ENCODE results near the gene ATP6V1B1. TPM values are rescaled to one million over a fixed set of nuclear protein-coding genes. Genes with fewer than 3 reads are reported as not detected.

Gene ATP6V1B1
- total RNA-seq, 2 donors from 2014 or later: not detected

- Histone ChIP-seq H3K4me3 (ENCODE audit: low read length) (peak overlapping the region; percentile 66), H3K4me1 (ENCODE audit: control insufficient read depth, insufficient read depth, low read length) (peaks cover 7% of the 10 kb centered on the region), H3K9me3 (ENCODE audit: control insufficient read depth, low read length) (no peaks in the 10 kb centered on the region), H3K27me3 (ENCODE audit: control insufficient read depth, insufficient read depth, low read length, poor library complexity, severe bottlenecking) (peaks cover 20% of the 10 kb centered on the region), H3K27ac (ENCODE audit: low read depth, low read length) (no peak overlapping the region), H3K36me3 (ENCODE audit: control insufficient read depth, insufficient read depth, low read length) (no peaks in the 10 kb centered on the region), H3K9ac (ENCODE audit: extremely low read depth, low read length, poor library complexity, severe bottlenecking) (no peak overlapping the region)
- H3K4me1 Mint-ChIP-seq: peaks cover 21% of the 10 kb centered on the region
- H3K9me3 Mint-ChIP-seq: no peaks in the 10 kb centered on the region
- 18 to 29% methylated on average over 12 to 19 of the region's 19 CpGs for WGBS, 2 experiments (ENCODE audit: insufficient coverage in 1 of 2, insufficient read length in 1 of 2)
- H3K27ac Mint-ChIP-seq: no peak overlapping the region
- DNase-seq: no peak
- H3K4me3 Mint-ChIP-seq: peak overlapping the region; percentile 58
- no peak for TF ChIP-seq CTCF (conservative IDR thresholded peaks at IDR 0.05)
- H3K36me3 Mint-ChIP-seq (ENCODE audit: low read depth): no peaks in the 10 kb centered on the region
- peaks cover 20% of the 10 kb centered on the region for H3K27me3 Mint-ChIP-seq (ENCODE audit: insufficient read depth)
Measured at GRCh38 chr2:70979180-70979488, 43.4 kb downstream of the ATP6V1B1 start.

GRCh38 chr2:70979626-70980025 lies 43.9 kb downstream of the ATP6V1B1 start:
- no peak overlapping the region for H3K27ac Mint-ChIP-seq
- H3K36me3 Mint-ChIP-seq (ENCODE audit: low read depth): no peaks in the 10 kb centered on the region
- DNase-seq: peak; percentile 46
- H3K4me1 ChIP-seq (ENCODE audit: control insufficient read depth, insufficient read depth, low read length): peaks cover 7% of the 10 kb centered on the region
- H3K27me3 ChIP-seq (ENCODE audit: control insufficient read depth, insufficient read depth, low read length, poor library complexity, severe bottlenecking): peaks cover 20% of the 10 kb centered on the region
- H3K4me1 Mint-ChIP-seq: peaks cover 16% of the 10 kb centered on the region
- WGBS, 2 experiments (ENCODE audit: insufficient coverage in 1 of 2, insufficient read length in 1 of 2): 91 to 100% methylated on average over 1 to 9 of the region's 9 CpGs
- H3K27me3 Mint-ChIP-seq (ENCODE audit: insufficient read depth): peaks cover 19% of the 10 kb centered on the region
- H3K9me3 ChIP-seq (ENCODE audit: control insufficient read depth, low read length): no peaks in the 10 kb centered on the region
- no peaks in the 10 kb centered on the region for H3K36me3 ChIP-seq (ENCODE audit: control insufficient read depth, insufficient read depth, low read length)
- H3K4me3 ChIP-seq (ENCODE audit: low read length): no peak overlapping the region
- peak overlapping the region; percentile 58 for H3K4me3 Mint-ChIP-seq
- no peak for TF ChIP-seq CTCF (conservative IDR thresholded peaks at IDR 0.05)
- no peak overlapping the region for H3K27ac ChIP-seq (ENCODE audit: low read depth, low read length)
- H3K9ac ChIP-seq (ENCODE audit: extremely low read depth, low read length, poor library complexity, severe bottlenecking): no peak overlapping the region
- no peaks in the 10 kb centered on the region for H3K9me3 Mint-ChIP-seq

- peak; percentile 25 for DNase-seq
- Histone ChIP-seq H3K9ac (ENCODE audit: extremely low read depth, low read length, poor library complexity, severe bottlenecking) (no peak overlapping the region), H3K27ac (ENCODE audit: low read depth, low read length) (no peak overlapping the region), H3K4me1 (ENCODE audit: control insufficient read depth, insufficient read depth, low read length) (peaks cover 5% of the 10 kb centered on the region), H3K4me3 (ENCODE audit: low read length) (no peak overlapping the region), H3K36me3 (ENCODE audit: control insufficient read depth, insufficient read depth, low read length) (peaks cover 9% of the 10 kb centered on the region), H3K9me3 (ENCODE audit: control insufficient read depth, low read length) (no peaks in the 10 kb centered on the region), H3K27me3 (ENCODE audit: control insufficient read depth, insufficient read depth, low read length, poor library complexity, severe bottlenecking) (peaks cover 20% of the 10 kb centered on the region)
- H3K9me3 Mint-ChIP-seq: no peaks in the 10 kb centered on the region
- H3K27me3 Mint-ChIP-seq (ENCODE audit: insufficient read depth): peaks cover 19% of the 10 kb centered on the region
- no peak overlapping the region for H3K27ac Mint-ChIP-seq
- WGBS, 2 experiments (ENCODE audit: insufficient coverage in 1 of 2, insufficient read length in 1 of 2): 90% methylated on average over 2 of the region's 2 CpGs; no CpG with 5 or more reads in 1 of the 2 experiments
- no peak overlapping the region for H3K4me3 Mint-ChIP-seq
- H3K4me1 Mint-ChIP-seq: peaks cover 2% of the 10 kb centered on the region
- no peak for TF ChIP-seq CTCF (conservative IDR thresholded peaks at IDR 0.05)
- H3K36me3 Mint-ChIP-seq (ENCODE audit: low read depth): peaks cover 7% of the 10 kb centered on the region
Measured at GRCh38 chr2:70981421-70981820, 45.7 kb downstream of the ATP6V1B1 start.
